K562 (cell line): ENCODE measurements around the gene KMT5C. TPM values are rescaled to one million over a fixed set of nuclear protein-coding genes. Genes with fewer than 3 reads are reported as not detected.

Experiments used
- ATAC-seq: fragments of 200-7000 bp; cut with Tn5 transposase; 3 replicates; pipeline ENCODE4 v1.9.1; 2020; ENCODE audit warnings: moderate library complexity
- BruUV-seq: library from RNA; stranded (reverse); fragments of 400-500 nt; replicated peaks from 2 replicates; lab custom pipeline; 2021; lab: Mats Ljungman, UMichigan
- CTCF ChIA-PET: fragments of 300-600 bp; formaldehyde crosslinking; extraction: SDS; loops from one replicate; lab custom pipeline; 2021; ENCODE audit warnings: low intra/inter-chr PET ratio; lab: Yijun Ruan, JAX
- POLR2A ChIA-PET: fragments of 300-600, 350-650 bp; sonication (Branson Sonifier 250); formaldehyde crosslinking; extraction: SDS; loops from one replicate; lab custom pipeline; 2021; ENCODE audit warnings: antibody characterized with exemption, inconsistent platforms; lab: Yijun Ruan, JAX
- DNase-seq, 4 experiments: peaks; one replicate each; pipeline versions ENCODE4 v3.0.0 to v3.0.0-alpha.2; 2011 to 2018; ENCODE audit warnings: low spot score in 3 of 4, mixed read lengths in 3 of 4; ENCODE audit errors: extremely low read depth in 1 of 4
- FAIRE-seq: peaks from 2 replicates; lab custom pipeline; 2011; peaks lifted over from hg19 to GRCh38; lab: Jason Lieb, UNC
- H2AFZ ChIP-seq: 2 replicates; pipeline ENCODE4 v1.6.0; 2011; ENCODE audit warnings: low read depth, low read length, control low read depth, inconsistent platforms
- H3K27ac ChIP-seq: fragments of 200-600 bp; 3 replicates; pipeline ENCODE4 v1.8.0; 2011; ENCODE audit warnings: low read depth, mild to moderate bottlenecking, control low read depth, inconsistent platforms, low read length, moderate library complexity, mixed read lengths; ENCODE audit errors: extremely low read depth
- H3K27me3 ChIP-seq, 2 experiments: fragments of 300-600 bp in 1 of 2; 2 replicates in 1 of 2; 3 replicates in 1 of 2; pipeline versions ENCODE4 v1.6.0 to v1.8.0; 2011; ENCODE audit warnings: inconsistent platforms in 2 of 2, low read length in 2 of 2, mild to moderate bottlenecking in 1 of 2, mixed read lengths in 1 of 2, moderate library complexity in 1 of 2; ENCODE audit not compliant: control insufficient read depth in 2 of 2, insufficient read depth in 2 of 2
- H3K36me3 ChIP-seq: fragments of 300-600 bp; 3 replicates; pipeline ENCODE4 v1.8.0; 2011; ENCODE audit warnings: mild to moderate bottlenecking, low read length, inconsistent platforms; ENCODE audit not compliant: control insufficient read depth, insufficient read depth
- H3K4me1 ChIP-seq, 2 experiments: fragments of 200-600 bp in 1 of 2; replicated peaks in 1 of 2; 2 replicates in 1 of 2; 3 replicates in 1 of 2; pipeline versions ENCODE4 v1.5.1 to v1.8.0; 2011; ENCODE audit warnings: inconsistent platforms in 2 of 2, low read length in 2 of 2, mild to moderate bottlenecking in 1 of 2, mixed read lengths in 1 of 2, moderate library complexity in 1 of 2; ENCODE audit not compliant: control insufficient read depth in 2 of 2, insufficient read depth in 2 of 2
- H3K4me2 ChIP-seq: 2 replicates; pipeline ENCODE4 v1.6.1; 2011; ENCODE audit warnings: low read length, control low read depth, inconsistent platforms, mixed read lengths; ENCODE audit not compliant: insufficient read depth
- H3K4me3 ChIP-seq: fragments of 200-600 bp; sonication (generic), shearing (Covaris generic); 2 replicates; pipeline ENCODE4 v1.5.1; 2016; ENCODE audit warnings: control low read depth, inconsistent platforms
- H3K79me2 ChIP-seq: fragments of 200-600 bp; 3 replicates; pipeline ENCODE4 v1.8.0; 2011; ENCODE audit warnings: low read length, inconsistent platforms; ENCODE audit not compliant: control insufficient read depth, insufficient read depth
- H3K9ac ChIP-seq, 2 experiments: 2 replicates each; pipeline versions ENCODE4 v1.6.0 to v1.6.1; 2011; ENCODE audit warnings: low read depth in 2 of 2, low read length in 2 of 2, control low read depth in 1 of 2, inconsistent platforms in 1 of 2, mild to moderate bottlenecking in 1 of 2, mixed read lengths in 1 of 2; ENCODE audit not compliant: insufficient read depth in 1 of 2
- H3K9me1 ChIP-seq: one replicate; pipeline ENCODE4 v1.6.0; 2011; ENCODE audit warnings: inconsistent platforms, mild to moderate bottlenecking, low read length, moderate library complexity; ENCODE audit not compliant: control insufficient read depth, insufficient read depth
- H3K9me3 ChIP-seq: replicated peaks from 2 replicates; pipeline ENCODE4 v1.5.1; 2011; ENCODE audit warnings: low read depth, low read length, inconsistent platforms; ENCODE audit not compliant: control insufficient read depth, insufficient read depth
- H4K20me1 ChIP-seq: replicated peaks from 2 replicates; pipeline ENCODE4 v1.6.1; 2011; ENCODE audit warnings: low read length, inconsistent platforms, mixed read lengths; ENCODE audit not compliant: control insufficient read depth, insufficient read depth
- CBFB ChIP-seq: sonication (generic); formaldehyde crosslinking; IDR thresholded peaks from 2 replicates; pipeline ENCODE4 v1.4.0; 2020; ENCODE audit warnings: mild to moderate bottlenecking, missing genetic modification reagents
- CHD1 ChIP-seq: fragments of 200-600 bp; sonication (generic); IDR thresholded peaks from one replicate; pipeline ENCODE4 v1.6.1; 2012; ENCODE audit warnings: mild to moderate bottlenecking, moderate library complexity, low read length, inconsistent platforms
- CREB1 ChIP-seq, 2 experiments: sonication (generic) in 1 of 2; formaldehyde crosslinking in 1 of 2; IDR thresholded peaks; 2 replicates each; pipeline versions ENCODE4 v1.6.1 to v1.8.0; 2012 to 2022; ENCODE audit warnings: inconsistent platforms in 1 of 2, mild to moderate bottlenecking in 1 of 2, missing genetic modification reagents in 1 of 2, moderate library complexity in 1 of 2
- KLF10 ChIP-seq: fragments of 250-450 bp; sonication (Bioruptor Pico); IDR thresholded peaks from 2 replicates; pipeline ENCODE4 v1.6.1; 2021; ENCODE audit warnings: matching md5 sums
- SIN3A ChIP-seq, 2 experiments: fragments of 150-350 bp in 1 of 2; IDR thresholded peaks; 2 replicates each; pipeline ENCODE4 v1.6.1; 2011 to 2016; ENCODE audit warnings: borderline replicate concordance in 2 of 2, low read depth in 2 of 2, low read length in 2 of 2, mild to moderate bottlenecking in 2 of 2, moderate library complexity in 2 of 2; ENCODE audit not compliant: control insufficient read depth in 1 of 2
- SREBF2 ChIP-seq: sonication (generic); formaldehyde crosslinking; IDR thresholded peaks from 2 replicates; pipeline ENCODE4 v1.4.0; 2020; ENCODE audit warnings: mild to moderate bottlenecking, missing genetic modification reagents
- TEAD1 ChIP-seq, 2 experiments: fragments of 450-650 bp in 1 of 2; sonication (generic) in 1 of 2; formaldehyde crosslinking; IDR thresholded peaks; 2 replicates each; pipeline versions ENCODE4 v1.4.0 to v1.8.0; 2020 to 2022; ENCODE audit warnings: mild to moderate bottlenecking in 2 of 2, missing genetic modification reagents in 1 of 2
- ZBTB7A ChIP-seq: IDR thresholded peaks from 2 replicates; pipeline ENCODE4 v1.6.1; 2011; ENCODE audit warnings: low read depth, mild to moderate bottlenecking, low read length, moderate library complexity, borderline replicate concordance; ENCODE audit not compliant: control insufficient read depth
- WGBS: fragments of 100-300 bp; shearing (Covaris generic); methylation state at CpG from one replicate; pipeline ENCODE4 v1.1.6; 2016; ENCODE audit warnings: low coverage, mixed read lengths; ENCODE audit not compliant: insufficient coverage; ENCODE audit errors: missing lambda C conversion rate; 5-methylcytosine and 5-hydroxymethylcytosine counted together
- in situ Hi-C: fragments of 300-500 bp; cut with MboI; formaldehyde crosslinking; loops from 4 replicates; pipeline ENCODE4 v1.15.0; 2018; ENCODE audit warnings: inconsistent platforms, mixed read lengths
- intact Hi-C: fragments of 100-400 bp; cut with micrococcal nuclease; formaldehyde crosslinking; loops from 2 replicates; pipeline ENCODE4 v1.14.2; 2022
- polyA plus RNA-seq, 8 experiments: library from polyadenylated mRNA; depleted of rRNA in 4 of 8; stranded (reverse) in 5 of 8; unstranded in 3 of 8; fragments of >200 nt; fragmentation: Nextera tagmentation in 2 of 8; fragmentation: Illumina TruSeq in 1 of 8; extraction: Ambion mirVana in 2 of 8; extraction: Trizol in 1 of 8; gene quantifications; 2 replicates each; pipeline versions ENCODE4 v1.2.1 to v1.2.3, GENCODE V29; 2011 to 2014; ENCODE audit warnings: inconsistent platforms in 1 of 8, missing spikeins in 1 of 8
- total RNA-seq, 7 experiments: library from RNA; depleted of rRNA in 6 of 7; stranded (reverse); fragments of >200 nt in 6 of 7; fragmentation: Illumina TruSeq in 2 of 7; extraction: Trizol in 2 of 7; gene quantifications; 2 replicates each; pipeline versions ENCODE4 v1.2.1 to v1.2.3, GENCODE V29; 2011 to 2021; ENCODE audit warnings: low replicate concordance in 1 of 7
- TF ChIP-seq, protein P1 (sequence below): sonication (generic); formaldehyde crosslinking; IDR thresholded peaks from 2 replicates; pipeline ENCODE4 v1.8.0; 2023; ENCODE audit warnings: mild to moderate bottlenecking, missing genetic modification reagents
- TF ChIP-seq, protein P2 (sequence below): sonication (generic); formaldehyde crosslinking; IDR thresholded peaks from 2 replicates; pipeline ENCODE4 v1.4.0; 2020; ENCODE audit warnings: mild to moderate bottlenecking, missing genetic modification reagents
- TF ChIP-seq, protein P3 (sequence below), 2 experiments: fragments of 450-650 bp; conservative IDR thresholded peaks; 2 replicates each; pipeline ENCODE4 v1.6.1; 2017; ENCODE audit warnings: mild to moderate bottlenecking in 2 of 2, moderate library complexity in 2 of 2

KMT5C gene
- total and polyA plus RNA-seq, 9 of the 15 experiments (the other 6 are each of a cell fraction or from before 2014, with no cell fraction given) = 0.15 to 53.5 (median 16.6) TPM

DNA sequence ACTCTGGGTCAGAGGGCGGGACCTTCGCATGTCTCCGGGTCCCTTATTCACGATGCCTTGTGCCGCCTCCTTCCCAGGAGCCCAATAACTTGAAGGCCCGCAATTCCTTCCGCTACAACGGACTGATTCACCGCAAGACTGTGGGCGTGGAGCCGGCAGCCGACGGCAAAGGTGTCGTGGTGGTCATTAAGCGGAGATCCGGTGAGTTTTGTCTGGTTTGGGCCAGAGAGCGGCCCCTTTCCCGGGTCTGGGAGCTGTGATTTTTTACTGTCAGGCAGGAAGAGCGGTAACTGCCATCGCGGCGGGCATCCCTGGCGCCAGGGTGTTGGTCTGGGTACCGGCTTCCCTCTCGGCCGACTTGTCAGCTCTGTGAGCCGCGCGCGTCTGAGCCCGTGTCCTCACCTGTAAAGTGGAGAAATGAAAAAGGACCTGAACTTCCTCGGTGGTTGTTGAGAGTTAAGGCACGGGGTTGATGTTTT, 46.9 kb downstream of the KMT5C start:
- DNase-seq = no peak
- in situ Hi-C loops (no loop called here), intact Hi-C loops (loop anchor here (5.0 kb wide), 2 partner anchors 66 to 84 kb away; no protein-coding TSS in a partner anchor)
- WGBS = under 1% methylated on average over 27 of the region's 33 CpGs
- Histone ChIP-seq H3K4me2 (peak overlapping the region; percentile 94), H3K9ac (peak overlapping the region; percentile 94 to 98), H3K79me2 (peaks cover 73% of the 10 kb centered on the region), H3K27ac (peak overlapping the region; percentile 97), H3K36me3 (peaks cover 55% of the 10 kb centered on the region), H4K20me1 (peaks cover 54% of the 10 kb centered on the region), H3K9me1 (peaks cover 19% of the 10 kb centered on the region), H3K4me3 (peak overlapping the region; percentile 77), H3K9me3 (no peaks in the 10 kb centered on the region; the same call in 1 of the 2 replicates), H3K4me1 (peaks cover 60 to 69% of the 10 kb centered on the region in 2 experiments), H2AFZ (no peak overlapping the region), H3K27me3 (no peaks in the 10 kb centered on the region)
- BruUV-seq = no TSS peak
- CTCF ChIA-PET = no interaction called here
- no peak for FAIRE-seq
- TF ChIP-seq TEAD1 (CRISPR knock-in tag; IDR thresholded peaks at IDR 0.05) = no peak
- TF ChIP-seq ZBTB7A = 0 out of 2 replicates have a peak, but pooled peaks have one; percentile 16
- TF ChIP-seq KLF10 = no peak
- 0 out of 4 replicates have a peak, but pooled peaks of 1 of the 2 experiments have one; percentile 21 for TF ChIP-seq SIN3A (IDR thresholded peaks at IDR 0.05; ENCODE audit: borderline replicate concordance in 2 of 2, control insufficient read depth in 1 of 2, low read depth in 2 of 2, low read length in 2 of 2)
- TF ChIP-seq, protein P1, sequence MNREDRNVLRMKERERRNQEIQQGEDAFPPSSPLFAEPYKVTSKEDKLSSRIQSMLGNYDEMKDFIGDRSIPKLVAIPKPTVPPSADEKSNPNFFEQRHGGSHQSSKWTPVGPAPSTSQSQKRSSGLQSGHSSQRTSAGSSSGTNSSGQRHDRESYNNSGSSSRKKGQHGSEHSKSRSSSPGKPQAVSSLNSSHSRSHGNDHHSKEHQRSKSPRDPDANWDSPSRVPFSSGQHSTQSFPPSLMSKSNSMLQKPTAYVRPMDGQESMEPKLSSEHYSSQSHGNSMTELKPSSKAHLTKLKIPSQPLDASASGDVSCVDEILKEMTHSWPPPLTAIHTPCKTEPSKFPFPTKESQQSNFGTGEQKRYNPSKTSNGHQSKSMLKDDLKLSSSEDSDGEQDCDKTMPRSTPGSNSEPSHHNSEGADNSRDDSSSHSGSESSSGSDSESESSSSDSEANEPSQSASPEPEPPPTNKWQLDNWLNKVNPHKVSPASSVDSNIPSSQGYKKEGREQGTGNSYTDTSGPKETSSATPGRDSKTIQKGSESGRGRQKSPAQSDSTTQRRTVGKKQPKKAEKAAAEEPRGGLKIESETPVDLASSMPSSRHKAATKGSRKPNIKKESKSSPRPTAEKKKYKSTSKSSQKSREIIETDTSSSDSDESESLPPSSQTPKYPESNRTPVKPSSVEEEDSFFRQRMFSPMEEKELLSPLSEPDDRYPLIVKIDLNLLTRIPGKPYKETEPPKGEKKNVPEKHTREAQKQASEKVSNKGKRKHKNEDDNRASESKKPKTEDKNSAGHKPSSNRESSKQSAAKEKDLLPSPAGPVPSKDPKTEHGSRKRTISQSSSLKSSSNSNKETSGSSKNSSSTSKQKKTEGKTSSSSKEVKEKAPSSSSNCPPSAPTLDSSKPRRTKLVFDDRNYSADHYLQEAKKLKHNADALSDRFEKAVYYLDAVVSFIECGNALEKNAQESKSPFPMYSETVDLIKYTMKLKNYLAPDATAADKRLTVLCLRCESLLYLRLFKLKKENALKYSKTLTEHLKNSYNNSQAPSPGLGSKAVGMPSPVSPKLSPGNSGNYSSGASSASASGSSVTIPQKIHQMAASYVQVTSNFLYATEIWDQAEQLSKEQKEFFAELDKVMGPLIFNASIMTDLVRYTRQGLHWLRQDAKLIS = peak; percentile 1; the same call in 1 of the 2 replicates
- TF ChIP-seq CHD1 = peak; percentile 15
- TF ChIP-seq CREB1 (IDR thresholded peaks at IDR 0.05) = no peak
- TF ChIP-seq CREB1 (CRISPR knock-in tag; IDR thresholded peaks at IDR 0.05) = 0 out of 2 replicates have a peak, but pooled peaks have one; percentile 6
- TF ChIP-seq, protein P2, sequence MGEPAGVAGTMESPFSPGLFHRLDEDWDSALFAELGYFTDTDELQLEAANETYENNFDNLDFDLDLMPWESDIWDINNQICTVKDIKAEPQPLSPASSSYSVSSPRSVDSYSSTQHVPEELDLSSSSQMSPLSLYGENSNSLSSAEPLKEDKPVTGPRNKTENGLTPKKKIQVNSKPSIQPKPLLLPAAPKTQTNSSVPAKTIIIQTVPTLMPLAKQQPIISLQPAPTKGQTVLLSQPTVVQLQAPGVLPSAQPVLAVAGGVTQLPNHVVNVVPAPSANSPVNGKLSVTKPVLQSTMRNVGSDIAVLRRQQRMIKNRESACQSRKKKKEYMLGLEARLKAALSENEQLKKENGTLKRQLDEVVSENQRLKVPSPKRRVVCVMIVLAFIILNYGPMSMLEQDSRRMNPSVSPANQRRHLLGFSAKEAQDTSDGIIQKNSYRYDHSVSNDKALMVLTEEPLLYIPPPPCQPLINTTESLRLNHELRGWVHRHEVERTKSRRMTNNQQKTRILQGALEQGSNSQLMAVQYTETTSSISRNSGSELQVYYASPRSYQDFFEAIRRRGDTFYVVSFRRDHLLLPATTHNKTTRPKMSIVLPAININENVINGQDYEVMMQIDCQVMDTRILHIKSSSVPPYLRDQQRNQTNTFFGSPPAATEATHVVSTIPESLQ (CRISPR knock-in tag) = 0 out of 2 replicates have a peak, but pooled peaks have one; percentile 20
- TF ChIP-seq SREBF2 (CRISPR knock-in tag) = no peak
- TF ChIP-seq, protein P3, sequence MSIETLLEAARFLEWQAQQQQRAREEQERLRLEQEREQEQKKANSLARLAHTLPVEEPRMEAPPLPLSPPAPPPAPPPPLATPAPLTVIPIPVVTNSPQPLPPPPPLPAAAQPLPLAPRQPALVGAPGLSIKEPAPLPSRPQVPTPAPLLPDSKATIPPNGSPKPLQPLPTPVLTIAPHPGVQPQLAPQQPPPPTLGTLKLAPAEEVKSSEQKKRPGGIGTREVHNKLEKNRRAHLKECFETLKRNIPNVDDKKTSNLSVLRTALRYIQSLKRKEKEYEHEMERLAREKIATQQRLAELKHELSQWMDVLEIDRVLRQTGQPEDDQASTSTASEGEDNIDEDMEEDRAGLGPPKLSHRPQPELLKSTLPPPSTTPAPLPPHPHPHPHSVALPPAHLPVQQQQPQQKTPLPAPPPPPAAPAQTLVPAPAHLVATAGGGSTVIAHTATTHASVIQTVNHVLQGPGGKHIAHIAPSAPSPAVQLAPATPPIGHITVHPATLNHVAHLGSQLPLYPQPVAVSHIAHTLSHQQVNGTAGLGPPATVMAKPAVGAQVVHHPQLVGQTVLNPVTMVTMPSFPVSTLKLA (conservative IDR thresholded peaks at IDR 0.05) = no peak
- peak; percentile 84; the same call in 1 of the 2 replicates for TF ChIP-seq CBFB (CRISPR knock-in tag)
- ATAC-seq = no peak
- POLR2A ChIA-PET = interaction anchor here (0.7 to 12.9 kb wide), 6 partner anchors 9 to 227 kb away, joined by 3 to 195 read pairs (median 3); partner anchors contain the start of gene UBE2S
